ENCODE measurements around the gene SRPX2. TPM values are rescaled to one million over a fixed set of nuclear protein-coding genes. Genes with fewer than 3 reads are reported as not detected.
"Not testable (repeated sequence)": the region's sequence is repeated elsewhere in the genome, so short reads cannot be mapped to it uniquely, and the experiment has no call there.

Gene SRPX2
- total RNA-seq, 1 donor: 66.1 TPM

DNA sequence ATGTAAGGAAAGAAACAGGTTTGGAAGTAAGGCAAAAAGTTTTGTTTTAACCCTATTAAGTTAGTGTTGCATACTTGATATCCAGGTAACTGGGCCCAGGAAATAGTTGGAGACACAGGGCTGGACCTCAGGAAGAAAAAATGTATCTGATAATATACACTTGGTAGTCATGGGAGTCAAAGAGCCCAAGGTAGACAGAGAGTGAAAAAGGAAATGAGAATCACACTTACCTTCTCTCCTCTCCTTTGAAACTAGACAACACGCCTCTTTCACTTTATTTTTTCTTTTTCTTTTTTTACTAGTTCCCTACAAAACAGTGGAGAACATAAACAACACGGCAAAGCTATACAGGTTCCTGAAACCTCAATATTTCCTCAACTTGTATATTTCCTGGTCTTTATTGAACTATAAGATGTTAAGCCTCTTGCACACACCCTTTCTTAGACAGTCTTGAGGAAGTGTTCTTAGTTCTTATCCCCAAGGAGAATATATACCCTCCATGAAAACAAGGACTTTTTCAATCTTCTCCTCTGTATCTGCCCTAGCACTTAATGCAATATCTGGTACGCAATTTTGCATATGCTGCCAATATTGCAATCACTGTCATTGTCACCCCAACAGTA, 60.7 kb downstream of the SRPX2 start:
- TF ChIP-seq, protein P1, sequence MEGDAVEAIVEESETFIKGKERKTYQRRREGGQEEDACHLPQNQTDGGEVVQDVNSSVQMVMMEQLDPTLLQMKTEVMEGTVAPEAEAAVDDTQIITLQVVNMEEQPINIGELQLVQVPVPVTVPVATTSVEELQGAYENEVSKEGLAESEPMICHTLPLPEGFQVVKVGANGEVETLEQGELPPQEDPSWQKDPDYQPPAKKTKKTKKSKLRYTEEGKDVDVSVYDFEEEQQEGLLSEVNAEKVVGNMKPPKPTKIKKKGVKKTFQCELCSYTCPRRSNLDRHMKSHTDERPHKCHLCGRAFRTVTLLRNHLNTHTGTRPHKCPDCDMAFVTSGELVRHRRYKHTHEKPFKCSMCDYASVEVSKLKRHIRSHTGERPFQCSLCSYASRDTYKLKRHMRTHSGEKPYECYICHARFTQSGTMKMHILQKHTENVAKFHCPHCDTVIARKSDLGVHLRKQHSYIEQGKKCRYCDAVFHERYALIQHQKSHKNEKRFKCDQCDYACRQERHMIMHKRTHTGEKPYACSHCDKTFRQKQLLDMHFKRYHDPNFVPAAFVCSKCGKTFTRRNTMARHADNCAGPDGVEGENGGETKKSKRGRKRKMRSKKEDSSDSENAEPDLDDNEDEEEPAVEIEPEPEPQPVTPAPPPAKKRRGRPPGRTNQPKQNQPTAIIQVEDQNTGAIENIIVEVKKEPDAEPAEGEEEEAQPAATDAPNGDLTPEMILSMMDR (IDR thresholded peaks at IDR 0.05; ENCODE audit: insufficient read depth, low read depth, low read length): no peak

DNA sequence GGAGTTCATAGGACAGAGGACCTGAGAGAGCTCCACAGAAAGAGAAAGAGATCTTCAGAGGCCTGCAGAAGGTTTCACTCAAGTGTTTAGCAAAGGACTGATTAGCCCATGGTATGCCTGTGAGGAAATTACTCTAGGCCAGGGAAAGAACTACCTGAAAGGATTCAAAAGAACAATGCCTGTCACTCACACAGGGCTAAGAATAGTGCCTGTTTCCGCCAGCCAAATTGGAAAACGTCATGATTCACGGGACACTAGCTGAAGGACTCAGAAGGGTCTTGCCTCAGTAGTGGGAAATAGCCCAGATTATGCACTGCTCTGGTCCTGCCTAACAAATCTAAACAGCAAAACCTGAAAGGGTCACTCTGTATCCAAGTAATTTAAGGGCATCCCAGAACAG, 66.8 kb downstream of the SRPX2 start:
- TF ChIP-seq, protein P1 (IDR thresholded peaks at IDR 0.05; ENCODE audit: insufficient read depth, low read depth, low read length): no peak
- no peak overlapping the region for H3K4me3 ChIP-seq (ENCODE audit: low read depth, low read length)
- DNase-seq (ENCODE audit: low read depth): no peak

More for the DNA sequence above, 60.7 kb downstream of the SRPX2 start:
- no peak for DNase-seq (ENCODE audit: low read depth)
- no peak overlapping the region for H3K4me3 ChIP-seq (ENCODE audit: low read depth, low read length)

DNA sequence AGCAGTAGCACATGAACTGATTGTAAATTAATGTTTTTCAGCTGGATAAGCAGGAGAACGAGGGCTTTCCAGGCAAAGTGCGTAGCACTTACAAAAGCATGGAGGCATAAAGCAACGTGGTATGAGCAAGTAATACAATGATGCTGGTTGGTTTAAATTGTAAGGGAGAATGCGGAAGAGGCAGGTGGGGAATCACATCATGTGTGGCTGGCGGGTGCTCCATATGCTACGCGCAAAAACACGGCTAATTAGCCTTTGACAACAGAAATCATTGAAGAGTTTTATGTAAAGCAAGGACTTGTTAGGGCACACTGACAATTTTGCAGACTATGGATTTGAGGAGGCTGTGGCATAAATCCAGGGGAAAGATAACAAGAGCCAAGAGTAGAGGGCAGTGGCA, 73.4 kb downstream of the SRPX2 start:
- DNase-seq (ENCODE audit: low read depth): no peak
- TF ChIP-seq, protein P1 (IDR thresholded peaks at IDR 0.05; ENCODE audit: insufficient read depth, low read depth, low read length): no peak

DNA sequence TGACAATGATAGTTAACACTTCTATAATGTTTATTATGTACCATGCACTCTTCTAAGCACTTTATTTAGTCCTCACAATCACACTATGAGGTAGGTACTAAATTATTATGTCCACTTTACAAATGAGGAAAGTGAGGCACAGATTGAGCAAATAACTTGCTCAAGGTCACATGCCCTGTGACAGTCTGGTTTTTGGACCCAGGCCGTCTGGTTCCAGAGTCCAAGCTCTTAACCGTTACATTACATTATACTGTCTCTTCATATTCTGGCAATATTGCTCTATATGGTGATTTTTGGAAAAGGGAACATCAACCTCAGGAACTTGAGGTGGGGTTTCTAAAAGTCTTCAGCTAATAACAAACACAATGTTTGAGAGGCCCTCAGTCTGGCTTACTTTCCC, 75.1 kb downstream of the SRPX2 start:
- no peak for DNase-seq (ENCODE audit: low read depth)
- no peak overlapping the region for H3K4me3 ChIP-seq (ENCODE audit: low read depth, low read length)
- TF ChIP-seq, protein P1 (IDR thresholded peaks at IDR 0.05; ENCODE audit: insufficient read depth, low read depth, low read length): no peak

More for the DNA sequence above, 73.4 kb downstream of the SRPX2 start:
- no peak overlapping the region for H3K4me3 ChIP-seq (ENCODE audit: low read depth, low read length)

DNA sequence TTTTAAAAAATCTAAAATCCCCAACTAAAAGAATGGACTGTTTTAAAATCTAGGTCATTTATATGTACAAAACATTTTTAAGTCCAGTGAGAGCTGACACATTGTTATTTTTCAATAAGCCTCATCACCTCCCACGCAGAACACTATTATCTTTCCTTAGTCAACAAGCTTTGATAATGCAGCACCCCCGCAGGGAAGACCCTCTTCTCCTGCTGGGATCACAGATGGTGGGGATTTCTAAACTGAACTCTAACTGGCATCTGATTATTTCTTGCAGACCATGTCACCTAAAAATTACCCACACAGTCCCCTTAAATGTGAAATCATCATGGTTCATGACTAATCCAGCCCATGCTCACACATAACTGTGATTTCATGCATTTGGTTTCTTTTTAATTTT, 76.3 kb downstream of the SRPX2 start:
- no peak for DNase-seq (ENCODE audit: low read depth)
- H3K4me3 ChIP-seq (ENCODE audit: low read depth, low read length): no peak overlapping the region
- TF ChIP-seq, protein P1 (IDR thresholded peaks at IDR 0.05; ENCODE audit: insufficient read depth, low read depth, low read length): no peak

DNA sequence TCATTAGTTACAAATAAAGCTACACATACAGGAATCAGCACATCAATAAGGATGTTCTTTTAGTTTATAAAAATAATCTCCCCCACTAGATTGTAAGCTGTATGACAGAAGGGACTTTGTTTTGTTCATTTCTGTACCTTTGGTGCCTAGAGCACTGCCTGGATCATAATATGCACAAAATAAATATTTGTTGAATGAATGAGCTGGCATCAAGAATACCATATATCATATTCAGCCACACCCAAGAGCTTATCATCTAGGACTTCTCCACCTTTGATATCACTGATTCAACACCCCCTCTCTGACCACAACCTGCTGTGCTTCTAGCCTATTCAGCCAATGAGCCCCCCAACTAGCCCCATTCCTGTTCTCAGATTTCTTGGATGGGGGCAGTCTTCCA, 77.3 kb downstream of the SRPX2 start:
- H3K4me3 ChIP-seq (ENCODE audit: low read depth, low read length): no peak overlapping the region
- TF ChIP-seq, protein P1 (IDR thresholded peaks at IDR 0.05; ENCODE audit: insufficient read depth, low read depth, low read length): no peak
- no peak for DNase-seq (ENCODE audit: low read depth)

DNA sequence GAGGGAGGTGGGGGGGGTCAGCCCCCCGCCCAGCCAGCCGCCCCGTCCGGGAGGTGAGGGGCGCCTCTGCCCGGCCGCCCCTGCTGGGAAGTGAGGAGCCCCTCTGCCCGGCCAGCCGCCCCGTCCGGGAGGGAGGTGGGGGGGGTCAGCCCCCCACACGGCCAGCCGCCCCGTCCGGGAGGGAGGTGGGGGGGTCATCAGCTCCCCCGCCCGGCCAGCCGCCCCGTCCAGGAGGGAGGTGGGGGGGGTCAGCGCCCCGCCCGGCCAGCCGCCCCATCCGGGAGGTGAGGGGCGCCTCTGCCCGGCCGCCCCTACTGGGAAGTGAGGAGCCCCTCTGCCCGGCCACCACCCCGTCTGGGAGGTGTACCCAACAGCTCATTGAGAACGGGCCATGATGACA, 80.0 kb downstream of the SRPX2 start:
- DNase-seq (ENCODE audit: low read depth); H3K4me3 ChIP-seq (ENCODE audit: low read depth, low read length): not testable (repeated sequence)

Other genes with a start within 250 kb of the SRPX2 start
- gene PCDH19, start 233.9 kb upstream of the SRPX2 start, total RNA-seq: 0.32 and 0.86 TPM in 2 replicates
- not detected in 2 replicates for gene TNMD, start 59.3 kb upstream of the SRPX2 start, total RNA-seq
- 30.0 and 44.5 TPM in 2 replicates for gene TSPAN6, start 7.4 kb upstream of the SRPX2 start, total RNA-seq
- gene SYTL4, start 87.9 kb downstream of the SRPX2 start, total RNA-seq: 4.3 and 32.9 TPM in 2 replicates
- gene CSTF2, start 176.2 kb downstream of the SRPX2 start, total RNA-seq: 14.5 and 16.0 TPM in 2 replicates
- gene NOX1, start 230.2 kb downstream of the SRPX2 start, total RNA-seq: under 0.01 TPM in 1 of 2 replicates, not detected in the other

Data from fibroblast of villous mesenchyme (primary cell).